Brain microvascular endothelial cell (primary cell): ENCODE data around the gene TPR.

Experiments
- DNase-seq: peaks from one replicate; pipeline ENCODE4 v3.0.0-alpha.2; 2020
- H3K27ac ChIP-seq: fragments of 250-450 bp; sonication (Bioruptor Pico); 2 replicates; pipeline ENCODE4 v1.5.1; 2020; ENCODE audit warnings: mild to moderate bottlenecking, moderate library complexity
- H3K27me3 ChIP-seq: fragments of 250-450 bp; sonication (Bioruptor Pico); replicated peaks from 2 replicates; pipeline ENCODE4 v1.5.1; 2020; ENCODE audit warnings: mild to moderate bottlenecking
- H3K36me3 ChIP-seq: fragments of 250-450 bp; sonication (Bioruptor Pico); replicated peaks from 2 replicates; pipeline ENCODE4 v1.5.1; 2020; ENCODE audit warnings: mild to moderate bottlenecking
- H3K4me3 ChIP-seq: 2 replicates; pipeline ENCODE4 v1.5.1; 2011; ENCODE audit warnings: low read depth, mild to moderate bottlenecking, control low read depth, low read length, moderate library complexity
- in situ Hi-C: cut with HindIII; loops from 2 replicates; pipeline ENCODE4 v1.10.0; 2017; ENCODE audit warnings: low sequenced_read_pairs, low pct_ligation_motif_present
- TF ChIP-seq, protein P1 (sequence below): IDR thresholded peaks from 2 replicates; pipeline ENCODE4 v1.5.1; 2011; ENCODE audit warnings: low read depth, mild to moderate bottlenecking, moderate library complexity, low read length, control low read depth, inconsistent platforms; ENCODE audit errors: missing control alignments

Gene TPR

DNA sequence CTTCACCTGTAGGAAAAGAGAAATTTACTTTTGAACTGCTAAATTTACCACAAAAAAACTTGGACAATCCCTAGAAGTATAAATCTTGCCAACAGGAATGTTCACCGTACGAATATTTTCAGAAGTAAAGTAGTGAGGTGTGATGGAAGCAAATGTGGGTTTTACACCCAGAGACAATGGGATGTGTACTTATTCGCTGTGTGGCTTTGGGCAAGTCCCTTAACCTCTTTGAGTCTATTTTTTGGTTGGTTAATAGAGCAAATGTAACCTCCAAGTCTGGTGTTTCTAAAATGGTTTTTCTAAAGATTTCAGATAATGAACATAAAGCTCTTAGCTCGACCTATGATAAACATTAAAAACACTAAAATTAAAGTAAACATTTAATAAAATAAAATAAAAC is 51.2 kb downstream of the TPR start:
- DNase-seq = no peak
- Histone ChIP-seq H3K27me3 (no peaks in the 10 kb centered on the region), H3K36me3 (peaks cover 38% of the 10 kb centered on the region), H3K4me3 (no peak overlapping the region), H3K27ac (no peak overlapping the region)
- in situ Hi-C loops = no loop called here
- TF ChIP-seq, protein P1, sequence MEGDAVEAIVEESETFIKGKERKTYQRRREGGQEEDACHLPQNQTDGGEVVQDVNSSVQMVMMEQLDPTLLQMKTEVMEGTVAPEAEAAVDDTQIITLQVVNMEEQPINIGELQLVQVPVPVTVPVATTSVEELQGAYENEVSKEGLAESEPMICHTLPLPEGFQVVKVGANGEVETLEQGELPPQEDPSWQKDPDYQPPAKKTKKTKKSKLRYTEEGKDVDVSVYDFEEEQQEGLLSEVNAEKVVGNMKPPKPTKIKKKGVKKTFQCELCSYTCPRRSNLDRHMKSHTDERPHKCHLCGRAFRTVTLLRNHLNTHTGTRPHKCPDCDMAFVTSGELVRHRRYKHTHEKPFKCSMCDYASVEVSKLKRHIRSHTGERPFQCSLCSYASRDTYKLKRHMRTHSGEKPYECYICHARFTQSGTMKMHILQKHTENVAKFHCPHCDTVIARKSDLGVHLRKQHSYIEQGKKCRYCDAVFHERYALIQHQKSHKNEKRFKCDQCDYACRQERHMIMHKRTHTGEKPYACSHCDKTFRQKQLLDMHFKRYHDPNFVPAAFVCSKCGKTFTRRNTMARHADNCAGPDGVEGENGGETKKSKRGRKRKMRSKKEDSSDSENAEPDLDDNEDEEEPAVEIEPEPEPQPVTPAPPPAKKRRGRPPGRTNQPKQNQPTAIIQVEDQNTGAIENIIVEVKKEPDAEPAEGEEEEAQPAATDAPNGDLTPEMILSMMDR = no peak

DNA sequence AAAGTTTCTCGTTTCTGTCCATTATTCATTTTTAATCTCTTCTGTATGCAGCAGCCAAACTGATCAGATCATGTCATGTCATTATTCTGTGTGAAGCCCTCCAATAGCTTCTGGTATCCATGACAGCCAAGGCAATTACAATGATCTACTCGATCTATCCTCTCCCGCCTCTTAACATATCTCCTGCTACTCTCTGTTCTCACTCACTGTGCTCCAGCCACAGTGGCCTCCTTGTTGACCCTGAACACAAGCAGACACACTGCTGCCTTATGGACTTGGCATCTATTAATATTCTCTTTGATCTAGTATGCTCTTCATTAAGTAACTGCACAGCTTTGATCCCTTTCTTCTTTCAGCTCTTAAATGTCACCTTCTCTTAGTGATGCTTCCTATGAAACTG is 59.5 kb downstream of the TPR start:
- TF ChIP-seq, protein P1 = no peak
- in situ Hi-C loops = no loop called here
- no peak overlapping the region for H3K4me3 ChIP-seq

DNA sequence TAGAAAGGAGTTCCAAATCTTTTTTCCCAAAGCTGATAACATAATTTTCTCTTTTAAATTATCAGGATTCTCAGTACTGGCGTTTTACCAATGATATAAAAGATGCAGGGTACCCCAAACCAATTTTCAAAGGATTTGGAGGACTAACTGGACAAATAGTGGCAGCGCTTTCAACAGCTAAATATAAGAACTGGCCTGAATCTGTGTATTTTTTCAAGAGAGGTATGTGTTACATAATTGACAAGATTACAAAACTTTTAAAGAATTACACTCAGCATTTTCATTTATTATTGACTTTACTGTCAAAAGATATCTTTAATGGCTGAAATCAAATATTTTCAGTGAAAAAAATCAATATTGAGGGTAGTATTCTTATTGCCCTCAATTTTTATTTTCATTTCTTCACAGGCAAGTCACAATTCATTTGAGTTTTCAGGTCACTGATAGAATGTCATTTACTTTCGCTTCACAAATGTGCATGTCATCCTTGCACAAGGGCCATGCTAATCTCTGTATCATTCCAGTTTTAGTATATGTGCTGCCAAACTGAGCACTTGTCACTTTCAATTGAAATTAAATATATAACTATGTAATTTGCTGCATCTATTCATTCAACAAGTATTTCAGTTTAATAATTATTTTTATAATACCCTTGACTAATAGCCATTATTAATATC is 63.5 kb downstream of the TPR start:
- in situ Hi-C loops = no loop called here
- H3K36me3 ChIP-seq = peaks cover 10% of the 10 kb centered on the region
- no peak overlapping the region for H3K27ac ChIP-seq
- TF ChIP-seq, protein P1 = no peak
- DNase-seq = no peak
- H3K27me3 ChIP-seq = no peaks in the 10 kb centered on the region
- H3K4me3 ChIP-seq = no peak overlapping the region

More for the DNA sequence above, 59.5 kb downstream of the TPR start:
- DNase-seq = no peak
- Histone ChIP-seq H3K36me3 (peaks cover 27% of the 10 kb centered on the region), H3K27me3 (no peaks in the 10 kb centered on the region), H3K27ac (no peak overlapping the region)

DNA sequence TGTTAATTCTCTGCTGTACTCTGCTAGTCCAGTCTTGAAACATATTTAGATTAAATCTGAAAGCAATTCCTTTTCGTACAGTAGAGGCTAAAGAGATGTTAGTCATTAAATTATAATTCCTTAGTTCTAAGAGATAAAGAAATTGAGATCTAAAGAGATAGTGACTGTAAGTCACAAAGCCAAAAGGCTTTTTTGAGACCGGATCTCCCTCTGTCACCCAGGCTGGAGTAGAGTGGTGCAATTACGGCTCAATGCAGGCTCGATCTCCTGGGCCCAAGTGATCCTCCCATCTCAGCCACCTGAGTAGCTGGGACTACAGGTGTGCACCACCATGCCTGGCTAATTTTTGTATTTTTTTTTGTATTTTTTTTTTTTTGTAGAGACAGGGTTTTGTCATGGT is 64.7 kb downstream of the TPR start:
- no peak for DNase-seq
- Histone ChIP-seq H3K36me3 (peaks cover 4% of the 10 kb centered on the region), H3K4me3 (no peak overlapping the region), H3K27ac (no peak overlapping the region), H3K27me3 (no peaks in the 10 kb centered on the region)
- TF ChIP-seq, protein P1 = no peak
- in situ Hi-C loops = no loop called here

DNA sequence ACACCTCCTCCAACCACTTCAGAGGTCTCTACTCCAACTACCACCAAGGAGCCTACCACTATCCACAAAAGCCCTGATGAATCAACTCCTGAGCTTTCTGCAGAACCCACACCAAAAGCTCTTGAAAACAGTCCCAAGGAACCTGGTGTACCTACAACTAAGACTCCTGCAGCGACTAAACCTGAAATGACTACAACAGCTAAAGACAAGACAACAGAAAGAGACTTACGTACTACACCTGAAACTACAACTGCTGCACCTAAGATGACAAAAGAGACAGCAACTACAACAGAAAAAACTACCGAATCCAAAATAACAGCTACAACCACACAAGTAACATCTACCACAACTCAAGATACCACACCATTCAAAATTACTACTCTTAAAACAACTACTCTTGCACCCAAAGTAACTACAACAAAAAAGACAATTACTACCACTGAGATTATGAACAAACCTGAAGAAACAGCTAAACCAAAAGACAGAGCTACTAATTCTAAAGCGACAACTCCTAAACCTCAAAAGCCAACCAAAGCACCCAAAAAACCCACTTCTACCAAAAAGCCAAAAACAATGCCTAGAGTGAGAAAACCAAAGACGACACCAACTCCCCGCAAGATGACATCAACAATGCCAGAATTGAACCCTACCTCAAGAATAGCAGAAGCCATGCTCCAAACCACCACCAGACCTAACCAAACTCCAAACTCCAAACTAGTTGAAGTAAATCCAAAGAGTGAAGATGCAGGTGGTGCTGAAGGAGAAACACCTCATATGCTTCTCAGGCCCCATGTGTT is 66.6 kb downstream of the TPR start:
- H3K27ac ChIP-seq = no peak overlapping the region
- DNase-seq = no peak
- peaks cover 3% of the 10 kb centered on the region for H3K36me3 ChIP-seq
- TF ChIP-seq, protein P1 = no peak
- no peak overlapping the region for H3K4me3 ChIP-seq
- no peaks in the 10 kb centered on the region for H3K27me3 ChIP-seq
- in situ Hi-C loops = no loop called here

DNA sequence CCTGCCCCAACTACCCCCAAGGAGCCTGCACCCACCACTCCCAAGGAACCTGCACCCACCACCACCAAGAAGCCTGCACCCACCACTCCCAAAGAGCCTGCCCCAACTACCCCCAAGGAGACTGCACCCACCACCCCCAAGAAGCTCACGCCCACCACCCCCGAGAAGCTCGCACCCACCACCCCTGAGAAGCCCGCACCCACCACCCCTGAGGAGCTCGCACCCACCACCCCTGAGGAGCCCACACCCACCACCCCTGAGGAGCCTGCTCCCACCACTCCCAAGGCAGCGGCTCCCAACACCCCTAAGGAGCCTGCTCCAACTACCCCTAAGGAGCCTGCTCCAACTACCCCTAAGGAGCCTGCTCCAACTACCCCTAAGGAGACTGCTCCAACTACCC is 67.6 kb downstream of the TPR start:
- Histone ChIP-seq H3K27me3 (no peaks in the 10 kb centered on the region), H3K27ac (no peak overlapping the region), H3K4me3 (no peak overlapping the region), H3K36me3 (peaks cover 3% of the 10 kb centered on the region)
- TF ChIP-seq, protein P1 = no peak
- DNase-seq = no peak
- in situ Hi-C loops = no loop called here
